Activated naive CD8-positive, alpha-beta T cell treated with anti-CD3 and anti-CD28 coated beads, Interleukin-2, amount 50 U/mL, for 24 hours (primary cell): Measurements from ENCODE around the gene CACNA1C.
"Not testable (repeated sequence)": the region's sequence is repeated elsewhere in the genome, so short reads cannot be mapped to it uniquely, and the experiment has no call there.

Experiments used
- ATAC-seq: fragments of 150-1000 bp; cut with Tn5 transposase; one replicate; pipeline ENCODE4 v1.10.0; 2021
- DNase-seq: peaks from one replicate; pipeline ENCODE4 v3.0.0; 2021
- H3K27ac Mint-ChIP-seq: one replicate; pipeline ENCODE4 v1.8.0; 2021; ENCODE audit warnings: mild to moderate bottlenecking, mixed read lengths
- H3K27me3 Mint-ChIP-seq: one replicate; pipeline ENCODE4 v1.8.0; 2021; ENCODE audit warnings: mixed read lengths
- H3K36me3 Mint-ChIP-seq: one replicate; pipeline ENCODE4 v1.8.0; 2021; ENCODE audit warnings: low read depth, mixed read lengths
- H3K4me1 Mint-ChIP-seq: one replicate; pipeline ENCODE4 v1.8.0; 2021; ENCODE audit warnings: mixed read lengths
- H3K4me3 Mint-ChIP-seq: one replicate; pipeline ENCODE4 v1.8.0; 2021; ENCODE audit warnings: mild to moderate bottlenecking, moderate library complexity, mixed read lengths
- H3K9me3 Mint-ChIP-seq: one replicate; pipeline ENCODE4 v1.8.0; 2021; ENCODE audit warnings: mixed read lengths

CACNA1C gene

DNA sequence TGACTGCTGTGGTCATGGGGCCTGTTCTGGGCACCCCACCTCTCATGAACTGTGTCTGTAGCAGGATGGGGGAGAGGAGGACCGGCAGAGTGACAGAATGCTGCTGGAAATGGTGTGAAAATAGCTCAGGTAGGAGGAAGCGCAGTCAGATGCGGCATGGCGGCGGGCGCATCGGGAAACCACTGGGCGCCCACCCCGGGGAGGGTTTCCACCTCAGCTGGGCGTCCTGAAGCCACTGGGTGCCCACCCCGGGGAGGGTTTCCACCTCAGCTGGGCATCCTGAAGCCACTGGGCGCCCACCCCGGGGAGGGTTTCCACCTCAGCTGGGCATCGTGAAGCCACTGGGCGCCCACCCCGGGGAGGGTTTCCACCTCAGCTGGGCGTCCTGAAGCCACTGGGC lies 52.6 kb downstream of the CACNA1C start:
- not testable (repeated sequence) for H3K4me1 Mint-ChIP-seq, H3K4me3 Mint-ChIP-seq, H3K9me3 Mint-ChIP-seq, H3K36me3 Mint-ChIP-seq, DNase-seq, ATAC-seq, H3K27me3 Mint-ChIP-seq, H3K27ac Mint-ChIP-seq

- no peak overlapping the region for H3K4me3 Mint-ChIP-seq
- H3K27me3 Mint-ChIP-seq = peaks cover 6% of the 10 kb centered on the region
- ATAC-seq (no peak), DNase-seq (no peak)
- no peak overlapping the region for H3K27ac Mint-ChIP-seq
- H3K36me3 Mint-ChIP-seq = no peaks in the 10 kb centered on the region
- no peaks in the 10 kb centered on the region for H3K4me1 Mint-ChIP-seq
- H3K9me3 Mint-ChIP-seq = no peaks in the 10 kb centered on the region
Observed at GRCh38 chr12:2108166-2108565, 55.4 kb downstream of the CACNA1C start.

DNA sequence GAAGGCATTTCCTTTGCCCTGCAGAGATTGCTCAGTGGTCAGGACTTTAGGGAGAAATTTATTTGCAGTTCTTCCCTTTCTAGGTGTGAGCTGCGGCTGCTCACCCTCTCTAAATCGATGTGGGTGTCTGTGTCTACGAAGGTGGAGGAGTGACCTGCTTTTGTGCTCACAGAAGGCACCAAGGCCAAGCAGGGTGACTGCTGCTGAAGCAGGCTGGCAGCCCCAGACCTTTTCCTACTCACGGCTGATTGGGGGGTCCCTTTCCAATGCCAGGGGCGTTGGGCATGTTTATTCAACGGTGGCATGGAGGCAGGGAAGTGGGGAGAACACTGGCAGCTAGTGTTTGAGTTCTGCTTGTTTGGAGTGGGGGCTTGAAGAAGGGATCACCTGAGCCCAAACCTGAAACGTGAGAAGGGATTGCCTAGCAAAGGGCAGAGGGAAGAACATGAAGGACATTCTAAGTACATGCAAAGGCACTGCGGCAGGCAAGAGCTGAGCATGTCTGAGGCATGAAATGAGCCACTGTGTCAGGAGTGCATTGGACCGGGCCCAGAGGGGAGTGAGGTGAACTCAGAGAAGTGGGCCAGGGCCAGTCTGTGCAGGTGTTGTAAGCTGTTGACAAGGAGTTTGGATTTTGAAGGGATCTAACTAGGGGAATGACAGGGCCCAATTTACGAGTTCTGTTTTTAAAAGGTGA lies 56.3 kb downstream of the CACNA1C start:
- peaks cover 6% of the 10 kb centered on the region for H3K27me3 Mint-ChIP-seq
- ATAC-seq = no peak
- no peak for DNase-seq
- no peaks in the 10 kb centered on the region for H3K36me3 Mint-ChIP-seq
- no peak overlapping the region for H3K27ac Mint-ChIP-seq
- no peak overlapping the region for H3K4me3 Mint-ChIP-seq
- no peaks in the 10 kb centered on the region for H3K9me3 Mint-ChIP-seq
- H3K4me1 Mint-ChIP-seq = no peaks in the 10 kb centered on the region

- no peak for DNase-seq
- H3K27ac Mint-ChIP-seq = no peak overlapping the region
- H3K9me3 Mint-ChIP-seq = no peaks in the 10 kb centered on the region
- no peak for ATAC-seq
- H3K4me1 Mint-ChIP-seq = no peaks in the 10 kb centered on the region
- peaks cover 4% of the 10 kb centered on the region for H3K27me3 Mint-ChIP-seq
- no peak overlapping the region for H3K4me3 Mint-ChIP-seq
- H3K36me3 Mint-ChIP-seq = no peaks in the 10 kb centered on the region
Observed at GRCh38 chr12:2110127-2110526, 57.3 kb downstream of the CACNA1C start.

GRCh38 chr12:2110849-2111566 lies 58.2 kb downstream of the CACNA1C start:
- Mint-ChIP-seq H3K27me3 (peaks cover 4% of the 10 kb centered on the region), H3K36me3 (no peaks in the 10 kb centered on the region), H3K9me3 (no peaks in the 10 kb centered on the region), H3K4me1 (no peaks in the 10 kb centered on the region), H3K27ac (no peak overlapping the region), H3K4me3 (no peak overlapping the region)
- ATAC-seq (no peak), DNase-seq (no peak)

GRCh38 chr12:2111826-2112225 lies 59.0 kb downstream of the CACNA1C start:
- peaks cover 4% of the 10 kb centered on the region for H3K27me3 Mint-ChIP-seq
- no peaks in the 10 kb centered on the region for H3K4me1 Mint-ChIP-seq
- H3K9me3 Mint-ChIP-seq = no peaks in the 10 kb centered on the region
- no peaks in the 10 kb centered on the region for H3K36me3 Mint-ChIP-seq
- DNase-seq = no peak
- no peak overlapping the region for H3K4me3 Mint-ChIP-seq
- no peak for ATAC-seq
- no peak overlapping the region for H3K27ac Mint-ChIP-seq

DNA sequence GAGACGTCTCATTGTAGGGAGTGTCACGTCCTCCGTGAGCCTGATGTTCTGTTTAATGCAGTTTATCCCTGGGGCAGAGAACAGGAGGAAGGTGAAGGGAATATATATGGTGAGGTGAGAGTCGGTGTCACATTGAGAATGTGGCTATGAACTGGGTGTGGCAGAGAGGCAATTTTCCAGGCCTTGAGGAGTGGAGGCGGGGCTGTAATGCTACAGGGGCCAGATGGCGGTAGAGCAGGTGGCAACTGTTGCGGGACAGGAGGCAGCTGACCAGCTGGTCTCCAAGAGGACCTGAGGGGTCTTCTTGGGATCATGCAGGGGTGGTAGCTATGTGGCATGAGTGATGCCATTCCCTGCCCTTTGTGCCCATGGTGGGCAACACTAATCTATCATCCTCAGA lies 59.6 kb downstream of the CACNA1C start:
- Mint-ChIP-seq H3K4me1 (no peaks in the 10 kb centered on the region), H3K27me3 (peaks cover 4% of the 10 kb centered on the region), H3K36me3 (no peaks in the 10 kb centered on the region), H3K9me3 (no peaks in the 10 kb centered on the region), H3K27ac (no peak overlapping the region), H3K4me3 (no peak overlapping the region)
- DNase-seq = no peak
- ATAC-seq = no peak

DNA sequence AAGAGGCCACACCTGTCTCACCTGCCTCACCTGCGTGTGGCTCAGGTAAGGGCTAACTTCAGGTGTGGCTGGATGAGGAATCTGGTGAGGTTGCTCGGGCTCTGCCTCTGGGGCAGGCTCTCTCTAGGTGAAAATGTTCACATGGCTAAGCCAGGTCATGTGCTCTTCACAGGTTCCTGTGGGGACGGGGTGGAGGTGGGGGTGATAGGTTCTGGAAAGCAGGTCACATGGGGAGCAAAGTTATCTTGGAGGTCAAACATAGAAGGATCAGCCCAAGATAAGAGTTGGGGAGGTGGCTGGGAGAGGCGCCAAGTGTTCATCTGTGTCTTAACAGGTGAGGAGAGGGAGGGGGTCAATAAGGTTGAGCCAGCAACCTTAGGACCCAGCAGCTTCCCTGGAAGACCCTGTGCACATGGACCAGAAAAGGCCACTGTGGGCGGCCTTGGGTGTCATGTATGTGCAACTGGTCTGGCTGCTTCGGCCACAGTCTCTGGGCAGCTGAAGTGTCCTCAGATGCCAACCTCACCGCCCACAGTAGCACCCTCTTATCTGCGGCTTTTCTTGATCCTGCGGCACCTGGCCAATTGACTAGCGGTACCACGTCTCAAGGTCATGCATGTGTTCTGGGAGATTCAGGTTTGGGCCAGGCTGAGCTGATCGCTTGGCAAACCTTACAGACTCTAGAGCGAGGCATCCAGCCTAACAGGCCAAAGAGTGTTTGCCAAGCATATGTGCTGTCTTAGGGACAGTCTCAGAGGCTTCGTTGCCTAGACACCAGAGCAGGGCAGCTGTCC lies 60.5 kb downstream of the CACNA1C start:
- Mint-ChIP-seq H3K4me1 (no peaks in the 10 kb centered on the region), H3K27me3 (peaks cover 2% of the 10 kb centered on the region), H3K36me3 (no peaks in the 10 kb centered on the region), H3K27ac (no peak overlapping the region), H3K4me3 (no peak overlapping the region), H3K9me3 (no peaks in the 10 kb centered on the region)
- no peak for DNase-seq
- ATAC-seq = no peak

- no peak for ATAC-seq
- peaks cover 2% of the 10 kb centered on the region for H3K27me3 Mint-ChIP-seq
- H3K36me3 Mint-ChIP-seq = no peaks in the 10 kb centered on the region
- H3K4me3 Mint-ChIP-seq = no peak overlapping the region
- H3K27ac Mint-ChIP-seq = no peak overlapping the region
- DNase-seq = no peak
- no peaks in the 10 kb centered on the region for H3K9me3 Mint-ChIP-seq
- H3K4me1 Mint-ChIP-seq = no peaks in the 10 kb centered on the region
Observed at GRCh38 chr12:2114071-2114470, 61.3 kb downstream of the CACNA1C start.

DNA sequence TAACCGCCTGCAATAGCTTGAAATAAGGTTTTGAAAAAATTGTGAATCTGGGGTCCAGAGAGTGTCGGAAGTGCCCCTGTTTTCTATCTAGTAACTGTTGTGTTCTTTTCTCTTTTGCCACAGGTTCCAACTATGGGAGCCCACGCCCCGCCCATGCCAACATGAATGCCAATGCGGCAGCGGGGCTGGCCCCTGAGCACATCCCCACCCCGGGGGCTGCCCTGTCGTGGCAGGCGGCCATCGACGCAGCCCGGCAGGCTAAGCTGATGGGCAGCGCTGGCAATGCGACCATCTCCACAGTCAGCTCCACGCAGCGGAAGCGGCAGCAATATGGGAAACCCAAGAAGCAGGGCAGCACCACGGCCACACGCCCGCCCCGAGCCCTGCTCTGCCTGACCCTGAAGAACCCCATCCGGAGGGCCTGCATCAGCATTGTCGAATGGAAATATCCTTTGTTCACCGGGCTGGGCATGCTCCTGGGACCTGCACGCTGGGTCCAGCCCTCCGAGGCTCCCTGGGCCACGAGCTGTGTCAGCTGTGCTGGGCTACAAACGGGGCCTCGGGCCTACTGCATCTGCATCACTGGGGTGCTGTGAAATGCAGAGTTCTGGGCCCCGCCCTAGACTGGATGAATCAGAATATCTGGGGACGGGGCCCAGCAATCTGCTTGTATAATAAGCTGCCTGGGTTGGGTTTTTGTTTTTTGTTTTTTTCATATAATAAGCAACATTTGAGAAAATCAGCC lies 62.5 kb downstream of the CACNA1C start:
- no peak for ATAC-seq
- no peaks in the 10 kb centered on the region for H3K36me3 Mint-ChIP-seq
- H3K9me3 Mint-ChIP-seq = no peaks in the 10 kb centered on the region
- H3K27ac Mint-ChIP-seq = no peak overlapping the region
- no peaks in the 10 kb centered on the region for H3K4me1 Mint-ChIP-seq
- H3K4me3 Mint-ChIP-seq = no peak overlapping the region
- DNase-seq = no peak
- H3K27me3 Mint-ChIP-seq = no peaks in the 10 kb centered on the region

DNA sequence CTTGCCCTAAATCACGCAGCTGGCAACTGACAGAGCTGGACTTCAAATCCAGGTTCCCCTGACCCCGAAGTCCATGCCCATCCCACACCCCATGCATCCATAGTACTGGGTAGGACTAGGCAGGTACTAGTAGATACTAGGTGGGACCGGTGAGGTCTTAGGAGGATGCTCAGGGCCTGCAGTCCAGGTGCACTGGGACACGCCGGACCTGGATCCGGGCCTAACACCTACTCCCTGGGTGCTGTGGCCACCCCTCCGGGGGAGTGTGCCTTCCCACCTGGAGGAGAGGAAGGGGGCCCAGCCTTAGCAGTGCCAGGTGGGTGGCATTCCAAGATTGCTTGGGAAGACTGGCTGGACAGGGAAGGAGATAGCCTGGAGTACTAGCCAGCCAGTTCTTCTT lies 64.8 kb downstream of the CACNA1C start:
- peak; percentile 7 for ATAC-seq
- no peak overlapping the region for H3K4me3 Mint-ChIP-seq
- no peaks in the 10 kb centered on the region for H3K4me1 Mint-ChIP-seq
- H3K9me3 Mint-ChIP-seq = no peaks in the 10 kb centered on the region
- DNase-seq = no peak
- H3K27ac Mint-ChIP-seq = no peak overlapping the region
- no peaks in the 10 kb centered on the region for H3K36me3 Mint-ChIP-seq
- no peaks in the 10 kb centered on the region for H3K27me3 Mint-ChIP-seq

DNA sequence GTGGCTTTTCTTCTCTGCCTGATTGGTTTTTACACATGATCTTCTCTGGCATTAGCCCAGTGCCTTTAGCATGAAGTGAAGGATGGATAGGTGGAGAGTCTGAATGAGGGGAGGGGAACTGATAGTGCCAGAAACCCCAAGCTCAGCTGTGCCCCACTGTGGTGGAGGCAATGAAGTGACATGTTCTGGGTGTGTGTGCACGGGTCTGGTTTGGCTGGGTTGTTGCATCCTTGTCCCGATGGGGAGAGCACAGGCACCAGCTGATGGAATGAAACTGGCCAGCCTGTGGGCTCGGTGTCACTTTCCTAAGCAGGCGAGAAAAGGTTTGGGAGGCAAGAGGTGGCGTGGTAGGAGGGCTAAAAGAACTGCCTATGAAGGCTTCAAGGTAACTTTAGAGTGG lies 65.3 kb downstream of the CACNA1C start:
- H3K9me3 Mint-ChIP-seq = no peaks in the 10 kb centered on the region
- H3K4me3 Mint-ChIP-seq = no peak overlapping the region
- H3K36me3 Mint-ChIP-seq = no peaks in the 10 kb centered on the region
- no peaks in the 10 kb centered on the region for H3K27me3 Mint-ChIP-seq
- H3K4me1 Mint-ChIP-seq = no peaks in the 10 kb centered on the region
- DNase-seq = no peak
- ATAC-seq = no peak
- H3K27ac Mint-ChIP-seq = no peak overlapping the region

DNA sequence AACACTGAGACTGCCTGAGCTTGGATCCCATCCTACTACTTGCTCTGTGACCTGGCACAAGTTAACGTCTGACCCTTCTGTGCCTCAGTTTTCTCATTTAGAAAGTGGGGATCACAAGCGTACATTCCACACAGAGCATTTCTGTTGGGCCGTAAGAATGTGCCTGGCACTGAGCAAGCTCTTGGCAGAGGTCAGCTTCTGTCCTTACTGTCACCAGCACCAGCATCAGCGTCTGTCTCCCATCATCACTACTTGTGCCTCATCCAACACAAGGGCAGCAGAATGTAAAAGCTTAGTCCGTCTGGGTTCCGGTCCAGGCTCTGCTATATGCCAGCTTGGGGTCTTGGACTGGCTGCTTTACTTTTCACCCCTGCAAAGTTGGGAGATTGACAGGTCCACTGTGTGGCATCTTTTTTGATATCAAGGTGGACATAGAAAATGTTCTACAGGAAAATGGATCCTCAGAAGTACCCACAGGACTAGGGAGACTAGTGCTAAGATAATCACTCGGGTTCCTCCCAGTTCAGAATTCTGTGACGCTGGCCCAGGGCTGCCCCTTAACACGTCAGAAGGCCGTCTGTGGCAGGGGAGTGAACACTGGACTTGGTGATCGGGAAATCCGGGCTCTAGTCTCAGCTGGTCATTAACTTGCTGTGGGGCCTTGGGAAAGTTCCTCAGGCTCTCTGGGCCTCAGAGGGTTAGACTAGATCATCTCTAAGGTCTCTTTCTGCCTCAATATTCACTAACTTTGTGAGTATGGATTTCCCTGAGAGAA lies 65.9 kb downstream of the CACNA1C start:
- H3K9me3 Mint-ChIP-seq = no peaks in the 10 kb centered on the region
- no peak for ATAC-seq
- no peaks in the 10 kb centered on the region for H3K27me3 Mint-ChIP-seq
- H3K4me3 Mint-ChIP-seq = no peak overlapping the region
- no peak overlapping the region for H3K27ac Mint-ChIP-seq
- H3K36me3 Mint-ChIP-seq = no peaks in the 10 kb centered on the region
- no peak for DNase-seq
- no peaks in the 10 kb centered on the region for H3K4me1 Mint-ChIP-seq

DNA sequence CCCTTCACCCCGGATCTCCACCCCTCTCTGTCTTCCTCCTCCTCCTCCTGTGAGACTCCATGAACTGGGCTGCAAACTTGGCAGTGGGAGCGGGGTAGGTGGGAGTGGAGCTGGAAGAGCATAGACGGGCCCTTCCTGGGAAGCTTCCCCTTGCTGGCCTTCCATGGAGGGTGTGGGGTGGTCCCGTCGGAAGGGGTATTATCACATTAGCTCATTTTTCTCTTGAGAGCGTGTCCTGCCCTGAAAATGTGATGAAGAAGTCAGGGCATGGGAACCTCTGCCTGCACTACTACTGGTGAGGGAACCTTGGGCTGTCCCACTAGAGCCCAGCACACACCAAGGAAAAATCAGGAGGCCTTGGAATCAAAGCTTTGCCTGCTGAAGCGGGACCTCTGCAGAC lies 66.5 kb downstream of the CACNA1C start:
- Mint-ChIP-seq H3K36me3 (no peaks in the 10 kb centered on the region), H3K4me1 (no peaks in the 10 kb centered on the region), H3K27me3 (no peaks in the 10 kb centered on the region), H3K27ac (no peak overlapping the region), H3K9me3 (no peaks in the 10 kb centered on the region), H3K4me3 (no peak overlapping the region)
- DNase-seq (no peak), ATAC-seq (no peak)
